GM12801 (cell line): ENCODE data around the gene PEX11G.

Experiments
- TF ChIP-seq, protein P1 (sequence below): IDR thresholded peaks from one replicate; pipeline ENCODE4 v1.5.1; 2011; ENCODE audit warnings: control low read depth; ENCODE audit not compliant: insufficient read length; ENCODE audit errors: extremely low read depth

PEX11G gene

DNA sequence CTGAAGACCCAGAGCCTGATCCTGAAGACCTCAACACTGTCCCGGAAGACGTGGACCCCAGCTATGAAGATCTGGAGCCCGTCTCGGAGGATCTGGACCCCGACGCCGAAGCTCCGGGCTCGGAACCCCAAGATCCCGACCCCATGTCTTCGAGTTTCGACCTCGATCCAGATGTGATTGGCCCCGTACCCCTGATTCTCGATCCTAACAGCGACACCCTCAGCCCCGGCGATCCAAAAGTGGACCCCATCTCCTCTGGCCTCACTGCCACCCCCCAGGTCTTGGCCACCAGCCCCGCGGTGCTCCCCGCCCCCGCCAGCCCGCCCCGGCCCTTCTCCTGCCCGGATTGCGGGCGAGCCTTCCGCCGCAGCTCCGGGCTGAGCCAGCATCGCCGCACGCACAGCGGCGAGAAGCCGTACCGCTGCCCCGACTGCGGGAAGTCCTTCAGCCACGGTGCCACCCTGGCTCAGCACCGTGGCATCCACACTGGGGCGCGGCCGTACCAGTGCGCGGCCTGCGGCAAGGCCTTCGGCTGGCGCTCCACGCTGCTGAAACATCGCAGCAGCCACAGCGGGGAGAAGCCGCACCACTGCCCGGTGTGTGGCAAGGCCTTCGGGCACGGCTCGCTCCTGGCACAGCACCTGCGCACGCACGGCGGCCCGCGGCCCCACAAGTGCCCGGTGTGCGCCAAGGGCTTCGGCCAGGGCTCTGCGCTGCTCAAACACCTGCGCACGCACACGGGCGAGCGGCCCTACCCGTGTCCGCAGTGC, 30.7 kb upstream of the PEX11G start:
- TF ChIP-seq, protein P1, sequence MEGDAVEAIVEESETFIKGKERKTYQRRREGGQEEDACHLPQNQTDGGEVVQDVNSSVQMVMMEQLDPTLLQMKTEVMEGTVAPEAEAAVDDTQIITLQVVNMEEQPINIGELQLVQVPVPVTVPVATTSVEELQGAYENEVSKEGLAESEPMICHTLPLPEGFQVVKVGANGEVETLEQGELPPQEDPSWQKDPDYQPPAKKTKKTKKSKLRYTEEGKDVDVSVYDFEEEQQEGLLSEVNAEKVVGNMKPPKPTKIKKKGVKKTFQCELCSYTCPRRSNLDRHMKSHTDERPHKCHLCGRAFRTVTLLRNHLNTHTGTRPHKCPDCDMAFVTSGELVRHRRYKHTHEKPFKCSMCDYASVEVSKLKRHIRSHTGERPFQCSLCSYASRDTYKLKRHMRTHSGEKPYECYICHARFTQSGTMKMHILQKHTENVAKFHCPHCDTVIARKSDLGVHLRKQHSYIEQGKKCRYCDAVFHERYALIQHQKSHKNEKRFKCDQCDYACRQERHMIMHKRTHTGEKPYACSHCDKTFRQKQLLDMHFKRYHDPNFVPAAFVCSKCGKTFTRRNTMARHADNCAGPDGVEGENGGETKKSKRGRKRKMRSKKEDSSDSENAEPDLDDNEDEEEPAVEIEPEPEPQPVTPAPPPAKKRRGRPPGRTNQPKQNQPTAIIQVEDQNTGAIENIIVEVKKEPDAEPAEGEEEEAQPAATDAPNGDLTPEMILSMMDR, result no peak

DNA sequence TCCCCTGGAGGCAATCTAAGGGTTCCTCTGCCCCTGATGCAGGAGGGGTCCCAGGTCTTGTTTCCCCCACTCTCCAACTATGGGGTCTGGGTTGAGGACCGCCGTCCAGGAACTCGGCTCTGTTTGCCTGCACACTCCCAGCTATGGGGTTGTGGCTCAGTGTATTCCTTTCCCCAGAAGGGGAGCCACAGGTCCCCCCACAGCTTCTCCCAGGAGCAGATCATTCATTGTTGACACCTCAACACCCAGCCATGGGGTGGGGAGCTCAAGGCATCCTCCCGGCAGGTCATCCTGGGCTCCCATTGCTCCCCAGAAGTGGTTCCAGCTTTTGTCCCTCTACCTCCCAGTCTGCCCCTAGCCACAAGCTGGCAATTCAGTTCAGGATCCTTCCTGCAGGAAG, 28.0 kb upstream of the PEX11G start:
- TF ChIP-seq, protein P1, result no peak

DNA sequence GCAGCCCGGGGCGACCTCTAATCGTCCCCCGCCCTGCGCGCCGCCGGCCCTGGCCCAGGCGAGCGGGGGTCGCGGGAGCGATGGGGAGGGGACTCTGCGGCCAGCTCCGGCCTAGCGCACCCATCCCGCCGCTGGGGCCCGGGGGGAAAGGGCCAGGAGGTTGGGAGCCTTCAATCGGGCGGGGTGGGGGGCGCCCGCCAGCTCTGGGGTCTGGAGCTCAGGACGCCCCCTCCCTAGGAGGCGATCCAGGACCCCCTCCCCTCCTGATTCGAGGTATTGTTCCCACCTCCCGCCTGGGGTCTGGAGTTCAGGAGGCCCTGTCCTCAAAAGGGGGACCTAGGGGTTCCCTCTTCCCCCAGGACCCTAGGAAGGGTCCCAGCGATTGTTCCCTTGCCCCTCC, 27.5 kb upstream of the PEX11G start:
- TF ChIP-seq, protein P1, result no peak

DNA sequence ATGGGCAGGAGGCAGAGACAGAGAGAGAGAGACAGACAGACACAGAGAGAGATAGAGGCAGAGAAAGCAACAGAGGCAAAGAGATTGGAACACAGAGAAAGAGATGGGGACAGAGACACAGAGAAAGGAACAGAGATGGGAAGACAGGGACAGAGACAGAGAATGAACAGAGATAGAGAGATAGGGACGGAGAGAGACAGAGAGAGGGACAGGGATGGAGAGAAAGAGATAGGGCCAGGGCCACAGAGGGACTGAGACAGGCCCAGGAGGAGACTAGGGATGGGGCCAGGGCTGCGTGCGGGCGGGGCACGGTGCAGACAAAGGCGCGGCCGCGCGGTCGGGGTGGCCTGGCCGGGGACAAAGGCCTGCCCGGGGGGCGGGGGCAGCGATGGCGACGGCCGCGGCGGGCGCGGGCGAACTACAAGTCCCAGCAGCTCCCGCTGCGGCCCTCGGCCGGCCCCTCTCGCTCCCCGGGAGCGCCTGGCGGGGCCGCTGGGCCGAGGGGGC, 26.9 kb upstream of the PEX11G start, which contains the start of gene ZNF358:
Gene ZNF358 (plus strand): TSS at position 459 of the 507 bp plus-strand sequence. CDS start 3,140 bp downstream, outside the sequence.
- TF ChIP-seq, protein P1, result no peak

DNA sequence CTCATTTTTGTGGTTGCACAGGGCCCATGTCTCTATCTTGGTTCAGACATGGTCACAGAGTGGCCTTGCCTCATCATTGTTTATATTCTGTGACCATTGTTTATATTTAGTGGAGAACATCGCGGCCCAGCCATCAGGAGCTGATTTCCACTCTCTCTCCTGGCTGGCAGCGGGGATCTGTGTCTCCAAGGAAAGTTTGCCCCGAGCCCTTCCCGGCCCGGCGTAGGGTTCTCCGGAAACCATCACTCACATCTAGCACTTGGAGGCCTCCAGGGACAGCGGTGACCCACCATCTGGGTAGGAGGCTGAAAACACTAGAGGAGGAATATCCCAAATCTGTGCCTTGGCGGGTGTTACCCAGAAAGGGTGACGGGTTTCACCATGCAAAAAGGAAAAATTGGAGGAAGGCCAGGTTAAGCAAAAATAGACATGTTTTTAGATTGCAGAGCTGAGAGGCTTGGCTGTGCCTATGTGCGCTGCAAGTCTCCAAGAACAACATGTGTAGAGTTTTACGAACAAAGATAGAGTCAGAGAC, 26.3 kb upstream of the PEX11G start:
- TF ChIP-seq, protein P1, result no peak

DNA sequence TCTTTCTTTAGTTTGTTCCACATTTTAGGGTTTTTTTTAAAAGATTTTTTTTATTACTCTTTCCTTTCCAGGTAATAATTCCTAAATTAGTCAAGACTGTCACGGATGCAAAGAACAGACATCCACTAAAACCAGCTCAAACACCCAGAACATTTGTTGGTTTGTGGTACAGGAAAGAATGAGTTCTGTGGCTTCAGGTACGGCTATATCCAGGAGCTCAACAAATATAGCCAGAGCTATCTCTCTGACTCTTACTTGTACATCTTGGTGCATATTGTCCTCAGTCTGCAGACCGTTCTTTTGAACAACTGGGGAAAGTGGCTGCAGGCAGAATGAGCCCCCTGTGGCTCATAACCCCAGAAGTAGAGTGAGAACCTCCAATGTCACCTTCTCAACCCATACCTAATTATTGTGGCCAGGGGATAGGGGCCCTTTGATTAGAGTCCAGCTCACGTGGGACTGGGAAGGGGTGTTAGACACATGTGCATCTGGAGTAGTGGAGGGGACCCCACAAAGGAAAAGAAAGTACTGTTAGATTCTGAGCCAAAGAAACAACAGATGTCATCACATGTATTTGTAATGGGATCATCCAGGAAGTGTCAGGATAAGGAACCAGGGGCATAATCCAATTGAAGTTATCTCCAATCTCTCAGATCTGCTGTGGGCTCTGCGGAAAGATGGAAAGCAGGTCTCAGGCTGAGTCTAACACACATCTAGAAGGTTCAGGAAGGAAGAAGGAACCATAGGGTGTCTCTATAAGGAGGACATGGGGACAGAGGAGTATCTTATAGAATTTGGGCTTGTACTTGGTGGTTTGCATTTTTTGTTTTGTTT, 25.2 kb upstream of the PEX11G start:
- TF ChIP-seq, protein P1, result no peak

DNA sequence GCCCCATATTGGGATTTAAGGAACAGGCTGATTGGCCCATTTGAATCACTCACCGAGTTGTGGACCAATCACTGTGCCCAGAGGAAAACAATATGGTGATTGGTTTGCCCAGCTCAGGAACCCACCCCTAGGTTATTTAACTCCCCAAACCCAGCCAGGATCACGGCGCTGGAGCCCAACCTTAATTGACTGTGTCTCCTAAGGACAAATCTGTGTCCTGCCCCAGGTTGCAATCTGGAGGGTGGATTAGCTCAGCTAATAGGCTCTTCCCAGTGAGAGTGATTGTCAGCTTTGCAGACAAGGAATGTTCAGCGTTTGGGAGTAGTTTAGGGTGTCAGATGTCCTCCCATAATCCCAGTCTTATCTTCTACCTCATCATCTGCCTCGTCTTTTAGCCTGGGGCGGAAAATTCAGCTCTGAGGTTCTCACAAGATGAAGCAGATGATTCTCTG, 23.6 kb upstream of the PEX11G start:
- TF ChIP-seq, protein P1, result no peak
